Activated T-helper 17 cell treated with anti-CD3 and anti-CD28 coated beads, Interleukin-2, amount 50 U/mL, for 72 hours (primary cell): ENCODE data around the gene ABCA6. TPM values are rescaled to one million over a fixed set of nuclear protein-coding genes. Genes with fewer than 3 reads are reported as not detected.
"Not testable (repeated sequence)": the region's sequence is repeated elsewhere in the genome, so short reads cannot be mapped to it uniquely, and the experiment has no call there.

Experiments
- ATAC-seq: fragments of 150-1000 bp; cut with Tn5 transposase; replicated peaks from 2 replicates; pipeline ENCODE4 v1.10.0; 2021; ENCODE audit warnings: mild to moderate bottlenecking, moderate library complexity
- H3K27ac Mint-ChIP-seq: one replicate; pipeline ENCODE4 v1.8.0; 2022; ENCODE audit warnings: mixed read lengths
- H3K27me3 Mint-ChIP-seq: one replicate; pipeline ENCODE4 v1.8.0; 2022; ENCODE audit warnings: mixed read lengths
- H3K36me3 Mint-ChIP-seq: one replicate; pipeline ENCODE4 v1.8.0; 2022; ENCODE audit warnings: low read depth, mild to moderate bottlenecking, mixed read lengths
- H3K4me1 Mint-ChIP-seq: one replicate; pipeline ENCODE4 v1.8.0; 2022; ENCODE audit warnings: mixed read lengths
- H3K4me3 Mint-ChIP-seq: one replicate; pipeline ENCODE4 v1.8.0; 2022; ENCODE audit warnings: mild to moderate bottlenecking, mixed read lengths
- H3K9me3 Mint-ChIP-seq: one replicate; pipeline ENCODE4 v1.8.0; 2022; ENCODE audit warnings: mixed read lengths
- total RNA-seq, 2 donors: library from RNA; stranded (reverse); gene quantifications; one replicate each; pipeline ENCODE4 v1.2.3, GENCODE V29; 2022

The ABCA6 gene
- total RNA-seq, 2 donors from 2014 or later: 0.24 to 0.90 TPM

DNA sequence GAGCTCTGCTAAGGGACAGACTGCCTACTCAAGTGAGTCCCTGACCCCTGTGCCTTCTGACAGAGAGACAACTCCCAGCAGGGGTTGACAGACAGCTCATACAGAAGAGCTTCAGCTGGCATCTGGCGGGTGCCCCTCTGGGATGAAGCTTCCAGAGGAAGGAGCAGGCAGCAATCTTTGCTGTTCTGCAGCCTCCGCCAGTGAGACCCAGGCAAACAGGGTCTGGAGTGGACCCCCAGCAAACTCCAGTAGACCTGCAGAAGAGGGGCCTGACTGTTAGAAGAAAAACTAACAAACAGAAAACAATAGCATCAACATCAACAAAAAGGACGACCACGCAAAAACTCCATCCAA lies 70.5 kb downstream of the ABCA6 start:
- not testable (repeated sequence) for H3K27ac Mint-ChIP-seq, H3K36me3 Mint-ChIP-seq, ATAC-seq, H3K4me3 Mint-ChIP-seq, H3K4me1 Mint-ChIP-seq, H3K27me3 Mint-ChIP-seq
- H3K9me3 Mint-ChIP-seq: peaks cover 17% of the 10 kb centered on the region

DNA sequence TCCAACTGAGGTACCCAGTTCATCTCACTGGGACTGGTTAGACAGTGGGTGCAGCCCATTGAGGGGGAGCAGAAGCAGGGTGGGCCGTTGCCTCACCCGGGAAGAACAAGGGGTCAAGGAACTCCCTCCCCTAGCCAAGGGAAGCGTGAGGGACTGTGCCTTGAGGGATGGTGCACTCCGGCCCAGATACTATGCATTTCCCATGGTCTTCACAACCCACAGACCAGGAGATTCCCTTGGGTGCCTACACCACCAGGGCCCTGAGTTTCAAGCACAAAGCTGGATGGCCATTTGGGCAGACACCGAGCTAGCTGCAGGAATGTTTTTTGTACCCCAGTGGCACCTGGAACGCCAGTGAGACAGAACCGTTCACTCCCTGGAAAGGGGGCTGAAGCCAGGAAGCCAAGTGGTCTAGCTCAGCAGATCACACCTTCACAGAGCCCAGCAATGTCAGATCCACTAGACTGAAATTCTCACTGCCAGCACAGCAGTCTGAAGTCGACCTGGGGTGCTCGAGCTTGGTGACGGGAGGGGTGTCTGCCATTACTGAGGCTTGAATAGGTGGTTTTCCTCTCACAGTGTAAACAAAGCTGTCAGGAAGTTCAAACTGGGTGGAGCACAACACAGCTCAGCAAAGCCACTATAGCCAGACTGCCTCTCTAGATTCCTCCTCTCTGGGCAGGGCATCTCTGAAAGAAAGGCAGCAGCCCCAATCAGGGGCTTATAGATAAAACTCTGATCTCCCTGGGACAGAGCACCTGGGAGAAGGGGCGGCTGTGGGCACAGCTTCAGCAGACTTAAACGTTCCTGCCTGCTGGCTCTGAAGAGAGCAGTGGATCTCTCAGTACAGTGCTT lies 71.1 kb downstream of the ABCA6 start:
- peaks cover 17% of the 10 kb centered on the region for H3K9me3 Mint-ChIP-seq
- H3K4me3 Mint-ChIP-seq: peak overlapping the region; percentile 30
- not testable (repeated sequence) for H3K4me1 Mint-ChIP-seq, ATAC-seq, H3K36me3 Mint-ChIP-seq, H3K27me3 Mint-ChIP-seq, H3K27ac Mint-ChIP-seq

DNA sequence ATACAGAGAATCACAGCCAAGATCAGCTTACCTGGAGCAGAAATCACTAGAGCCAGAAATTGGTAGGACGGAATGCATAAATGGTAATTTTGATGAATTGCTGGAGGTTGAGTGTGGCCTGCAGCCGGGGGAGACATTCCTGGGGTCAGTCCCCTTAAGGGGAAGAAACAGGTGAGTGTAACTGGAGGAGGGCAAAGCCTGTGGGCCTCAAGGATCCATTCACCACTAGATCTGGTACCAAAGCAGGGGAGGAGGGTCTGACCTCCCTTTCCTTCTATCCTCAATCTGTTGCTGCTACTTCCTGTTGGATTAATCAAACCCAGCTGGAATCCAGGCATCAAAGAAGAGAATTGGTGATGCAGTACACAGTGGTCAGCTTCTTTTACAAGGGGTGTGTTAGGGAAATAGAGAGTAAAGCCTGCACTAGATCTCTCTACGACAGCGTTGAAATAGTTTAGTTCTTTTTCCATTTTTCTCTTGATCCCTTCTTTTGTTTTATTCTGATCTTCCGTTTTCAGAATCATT lies 72.4 kb downstream of the ABCA6 start:
- no peaks in the 10 kb centered on the region for H3K27me3 Mint-ChIP-seq
- ATAC-seq: no peak
- no peak overlapping the region for H3K27ac Mint-ChIP-seq
- H3K4me1 Mint-ChIP-seq: peaks cover 14% of the 10 kb centered on the region
- no peaks in the 10 kb centered on the region for H3K36me3 Mint-ChIP-seq
- peaks cover 20% of the 10 kb centered on the region for H3K9me3 Mint-ChIP-seq
- H3K4me3 Mint-ChIP-seq: no peak overlapping the region

DNA sequence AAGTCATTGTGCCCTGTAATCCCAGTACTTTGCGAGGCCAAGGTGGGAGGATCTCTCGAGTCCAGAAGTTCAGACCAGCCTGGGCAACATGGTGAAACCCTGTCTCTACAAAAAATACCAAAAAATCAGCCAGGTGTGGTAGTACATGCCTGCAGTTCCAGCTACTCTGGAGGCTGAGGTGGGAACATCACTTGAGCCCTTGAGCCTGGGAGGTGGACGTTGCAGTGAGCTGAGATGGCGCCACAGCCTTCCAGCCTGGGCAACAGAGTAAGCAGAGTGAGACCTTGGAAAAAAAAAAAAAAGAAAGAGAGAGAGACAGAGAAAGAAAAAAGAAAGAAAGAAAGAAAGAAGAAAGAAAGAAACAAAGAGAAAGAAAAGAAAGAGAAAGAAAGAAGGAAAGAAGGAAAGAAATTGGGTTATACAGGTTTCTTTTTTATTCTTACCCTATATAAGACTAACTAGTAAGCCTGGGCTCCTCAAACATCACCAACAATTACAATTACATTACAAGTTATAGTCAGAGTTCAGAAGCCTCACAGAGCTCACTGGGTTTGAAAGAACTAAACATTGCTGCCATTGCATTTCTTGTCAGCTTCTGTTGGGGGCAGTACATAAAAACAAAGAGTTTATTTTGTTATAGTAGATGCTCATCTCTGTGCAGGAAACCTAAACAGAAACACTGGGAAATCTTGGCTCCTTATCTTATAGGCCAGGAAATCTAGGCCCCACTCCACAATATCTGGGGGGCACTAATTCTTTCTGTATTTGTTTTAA lies 74.2 kb downstream of the ABCA6 start:
- Mint-ChIP-seq H3K27ac (no peak overlapping the region), H3K4me3 (no peak overlapping the region)
- ATAC-seq: no peak

DNA sequence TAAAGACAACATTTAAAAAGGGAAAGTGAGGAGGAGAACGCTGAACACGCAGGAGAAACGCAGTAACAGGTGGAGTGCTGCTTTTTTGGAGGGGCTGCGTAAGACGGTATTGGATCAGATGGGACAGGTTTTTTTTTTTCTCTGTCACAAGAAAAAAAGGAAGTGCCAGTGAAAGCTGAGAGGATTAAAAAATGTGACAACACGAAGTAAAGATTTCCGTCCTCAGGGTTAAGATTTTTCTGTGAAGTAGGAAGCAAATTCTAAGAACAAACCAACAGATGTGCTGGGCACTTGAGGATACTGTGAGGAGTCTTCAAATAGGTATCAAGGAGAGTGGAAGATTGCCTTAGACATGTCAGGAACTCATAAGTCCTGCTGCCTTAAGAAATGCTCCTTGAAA lies 75.2 kb downstream of the ABCA6 start:
- no peak for ATAC-seq
- Mint-ChIP-seq H3K27ac (no peak overlapping the region), H3K36me3 (no peaks in the 10 kb centered on the region), H3K27me3 (no peaks in the 10 kb centered on the region), H3K4me3 (peak overlapping the region; percentile 30), H3K4me1 (peaks cover 14% of the 10 kb centered on the region), H3K9me3 (peaks cover 5% of the 10 kb centered on the region)

More for the DNA sequence above, 74.2 kb downstream of the ABCA6 start:
- peaks cover 10% of the 10 kb centered on the region for H3K9me3 Mint-ChIP-seq
- no peaks in the 10 kb centered on the region for H3K27me3 Mint-ChIP-seq
- H3K36me3 Mint-ChIP-seq: no peaks in the 10 kb centered on the region
- H3K4me1 Mint-ChIP-seq: peaks cover 14% of the 10 kb centered on the region

DNA sequence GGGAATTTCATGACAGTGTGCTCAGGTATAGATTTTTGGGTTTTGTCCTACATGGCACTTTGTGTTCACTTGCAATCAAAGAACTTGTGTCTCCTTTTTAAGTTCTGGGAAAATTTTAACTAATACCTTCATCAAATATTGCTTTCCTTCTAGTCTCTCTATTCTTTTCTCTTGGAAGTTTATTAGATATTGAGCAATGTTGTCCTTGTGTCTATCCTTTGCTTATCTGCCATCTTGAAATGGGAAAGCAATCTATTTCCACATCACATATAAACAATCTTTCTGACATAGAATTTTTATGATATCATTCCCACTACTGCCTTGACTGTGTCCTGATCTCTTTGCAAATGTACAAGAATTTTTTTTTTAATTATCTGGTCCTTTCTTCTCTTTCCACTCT lies 76.6 kb downstream of the ABCA6 start:
- H3K27ac Mint-ChIP-seq: no peak overlapping the region
- no peaks in the 10 kb centered on the region for H3K27me3 Mint-ChIP-seq

DNA sequence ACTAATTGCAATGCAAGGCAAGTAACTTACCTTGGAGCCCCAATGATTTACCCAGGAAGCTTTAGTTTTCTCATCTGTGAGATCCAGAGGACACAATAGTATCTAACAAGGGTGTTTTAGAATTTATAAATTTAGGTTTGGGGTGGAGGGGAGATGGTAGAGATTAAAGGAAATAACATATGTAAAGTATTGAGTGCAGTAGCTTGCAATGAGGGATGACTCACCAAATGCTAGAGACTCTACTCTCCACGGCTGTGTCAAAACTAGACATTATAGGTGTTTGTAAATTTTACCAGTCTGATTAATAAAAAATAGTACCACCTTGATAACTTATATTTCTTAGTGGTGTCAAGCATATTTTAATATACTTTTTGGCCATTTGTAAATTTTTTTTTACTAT lies 77.2 kb downstream of the ABCA6 start:
- peaks cover 14% of the 10 kb centered on the region for H3K4me1 Mint-ChIP-seq
- no peak for ATAC-seq
- no peaks in the 10 kb centered on the region for H3K27me3 Mint-ChIP-seq
- no peak overlapping the region for H3K27ac Mint-ChIP-seq
- no peaks in the 10 kb centered on the region for H3K36me3 Mint-ChIP-seq
- no peak overlapping the region for H3K4me3 Mint-ChIP-seq
- peaks cover 5% of the 10 kb centered on the region for H3K9me3 Mint-ChIP-seq

More for the DNA sequence above, 76.6 kb downstream of the ABCA6 start:
- Mint-ChIP-seq H3K9me3 (peaks cover 5% of the 10 kb centered on the region), H3K36me3 (no peaks in the 10 kb centered on the region), H3K4me3 (no peak overlapping the region), H3K4me1 (peaks cover 14% of the 10 kb centered on the region)
- ATAC-seq: no peak

DNA sequence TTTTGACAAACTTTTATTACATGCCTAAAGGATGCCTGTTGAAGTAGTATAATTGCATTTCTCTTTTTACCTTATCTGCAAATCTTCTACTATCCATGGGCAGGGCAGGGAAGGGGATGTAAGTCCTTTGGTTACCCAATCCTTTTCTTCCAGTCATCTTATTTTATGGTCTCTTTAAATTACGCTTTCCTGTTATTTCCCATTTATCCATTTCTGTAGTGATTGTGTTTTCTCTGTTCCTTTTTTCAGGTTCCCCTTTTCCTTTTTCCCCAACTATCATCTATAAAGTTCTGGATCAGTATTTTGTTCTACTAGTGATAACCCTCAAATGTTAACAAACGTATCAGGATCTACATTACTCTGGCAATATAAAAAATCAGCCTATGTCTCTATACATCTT lies 77.7 kb downstream of the ABCA6 start:
- Mint-ChIP-seq H3K27me3 (peaks cover 3% of the 10 kb centered on the region), H3K4me3 (no peak overlapping the region), H3K27ac (no peak overlapping the region), H3K9me3 (peaks cover 7% of the 10 kb centered on the region), H3K4me1 (peaks cover 16% of the 10 kb centered on the region), H3K36me3 (no peaks in the 10 kb centered on the region)
- ATAC-seq: no peak

DNA sequence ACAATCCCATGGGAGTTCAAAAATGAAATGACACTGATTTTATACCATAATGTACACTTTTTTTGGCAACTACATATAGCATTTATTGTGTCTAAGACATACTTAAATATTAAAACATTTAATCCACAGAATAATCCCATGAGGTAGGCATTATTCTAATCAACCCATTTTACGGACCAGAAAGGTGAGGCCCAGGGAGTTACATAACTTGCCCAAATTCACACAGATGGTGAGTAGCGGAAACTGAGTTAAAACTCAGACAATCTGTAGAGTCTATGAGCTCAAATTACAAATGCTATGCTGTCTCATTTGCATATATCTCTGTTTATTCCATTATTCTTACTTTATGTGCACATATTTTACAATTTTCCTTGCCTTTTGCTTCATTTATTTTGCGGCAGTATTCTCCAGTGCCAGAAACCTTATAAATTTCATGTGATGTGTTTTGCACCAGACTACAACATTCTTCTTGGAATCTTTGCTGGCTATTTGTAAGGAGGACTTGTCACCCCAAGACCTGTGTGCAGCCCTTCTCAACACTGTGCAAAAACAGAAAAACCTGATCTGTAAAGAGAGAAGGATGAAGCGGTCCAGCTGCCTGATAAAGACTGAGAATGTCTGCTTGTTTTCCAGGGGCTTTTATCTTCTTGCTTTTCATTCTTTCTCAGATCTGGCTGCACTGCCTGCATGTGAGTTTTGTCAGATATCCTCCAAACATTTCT lies 78.7 kb downstream of the ABCA6 start:
- Mint-ChIP-seq H3K27me3 (peaks cover 5% of the 10 kb centered on the region), H3K4me3 (no peak overlapping the region)
- ATAC-seq: no peak

DNA sequence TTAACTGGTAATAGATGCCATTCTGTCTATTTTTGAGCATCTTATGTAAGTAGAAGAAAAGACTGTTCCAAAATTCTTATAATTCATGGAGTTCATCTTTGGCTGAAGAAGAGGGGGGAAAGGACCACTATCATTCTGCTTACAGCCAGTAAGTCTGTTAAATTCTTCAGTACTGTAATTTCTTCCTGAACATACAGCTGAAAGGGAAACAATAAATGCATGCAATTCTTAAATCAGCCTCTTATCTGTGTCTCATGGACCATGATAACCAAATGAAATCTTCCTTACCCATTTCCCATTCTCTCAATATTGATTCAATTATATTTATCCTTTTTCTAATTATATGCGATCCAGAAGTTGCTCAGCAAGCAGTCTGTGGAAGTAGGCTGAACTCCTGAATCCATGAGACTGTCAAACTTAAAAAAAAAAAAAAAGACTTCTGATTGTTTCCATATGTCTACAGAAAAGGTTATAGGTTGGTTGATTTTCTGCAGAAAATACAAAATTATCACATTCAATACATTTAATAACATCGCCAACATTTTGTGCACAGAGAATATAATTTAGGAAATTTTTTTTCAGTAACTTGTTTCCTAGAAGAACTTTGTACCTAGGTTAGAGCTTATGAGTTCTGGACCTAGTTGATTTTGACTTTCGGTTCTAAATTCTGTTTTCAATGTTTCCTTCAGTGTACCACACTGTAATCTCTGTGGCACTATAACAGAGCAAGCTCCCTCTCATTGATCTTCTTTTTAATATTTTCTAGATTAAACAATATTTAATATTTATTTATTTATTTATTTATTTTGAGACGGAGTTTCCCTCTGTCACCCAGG lies 79.8 kb downstream of the ABCA6 start:
- no peaks in the 10 kb centered on the region for H3K36me3 Mint-ChIP-seq
- peaks cover 12% of the 10 kb centered on the region for H3K9me3 Mint-ChIP-seq

More for the DNA sequence above, 78.7 kb downstream of the ABCA6 start:
- Mint-ChIP-seq H3K36me3 (no peaks in the 10 kb centered on the region), H3K27ac (no peak overlapping the region), H3K4me1 (peaks cover 19% of the 10 kb centered on the region), H3K9me3 (peaks cover 10% of the 10 kb centered on the region)

DNA sequence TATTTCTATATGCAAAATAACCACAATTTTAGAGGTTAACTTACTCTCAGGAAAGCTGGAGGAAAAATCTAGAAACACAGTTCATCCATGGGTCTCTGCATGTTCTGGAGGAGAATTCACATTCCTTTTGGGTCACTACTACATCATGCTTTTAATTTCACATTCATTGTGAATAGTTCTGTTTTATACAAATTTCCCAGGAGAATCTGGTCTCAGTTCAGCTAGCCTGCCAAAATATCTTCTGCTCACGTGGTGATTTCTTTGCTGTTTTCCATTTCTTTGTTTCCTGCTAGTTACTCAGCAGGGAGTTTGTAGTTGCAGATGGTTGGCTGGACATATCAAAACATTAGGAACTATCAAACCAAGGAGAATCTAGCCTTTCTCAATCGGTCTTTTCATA lies 80.9 kb downstream of the ABCA6 start, which contains the start of gene ABCA9:
TSS of gene ABCA9 (minus strand) at position 106 of the 400 bp plus-strand sequence. CDS start 9,801 bp downstream, outside the sequence.
- no peak within 1 kb of the TSS for H3K4me3 Mint-ChIP-seq
- peaks cover 22% of the 10 kb centered on the region for H3K9me3 Mint-ChIP-seq
- no peaks in the 10 kb centered on the region for H3K36me3 Mint-ChIP-seq
- H3K27me3 Mint-ChIP-seq: peaks cover 5% of the 10 kb centered on the region
- H3K4me1 Mint-ChIP-seq: peaks cover 13% of the 10 kb centered on the region
- no peak for ATAC-seq
- H3K27ac Mint-ChIP-seq: no peak within 1 kb of the TSS

More for the DNA sequence above, 79.8 kb downstream of the ABCA6 start:
- Mint-ChIP-seq H3K4me1 (peaks cover 19% of the 10 kb centered on the region), H3K27me3 (peaks cover 5% of the 10 kb centered on the region), H3K4me3 (no peak overlapping the region), H3K27ac (no peak overlapping the region)
- no peak for ATAC-seq

DNA sequence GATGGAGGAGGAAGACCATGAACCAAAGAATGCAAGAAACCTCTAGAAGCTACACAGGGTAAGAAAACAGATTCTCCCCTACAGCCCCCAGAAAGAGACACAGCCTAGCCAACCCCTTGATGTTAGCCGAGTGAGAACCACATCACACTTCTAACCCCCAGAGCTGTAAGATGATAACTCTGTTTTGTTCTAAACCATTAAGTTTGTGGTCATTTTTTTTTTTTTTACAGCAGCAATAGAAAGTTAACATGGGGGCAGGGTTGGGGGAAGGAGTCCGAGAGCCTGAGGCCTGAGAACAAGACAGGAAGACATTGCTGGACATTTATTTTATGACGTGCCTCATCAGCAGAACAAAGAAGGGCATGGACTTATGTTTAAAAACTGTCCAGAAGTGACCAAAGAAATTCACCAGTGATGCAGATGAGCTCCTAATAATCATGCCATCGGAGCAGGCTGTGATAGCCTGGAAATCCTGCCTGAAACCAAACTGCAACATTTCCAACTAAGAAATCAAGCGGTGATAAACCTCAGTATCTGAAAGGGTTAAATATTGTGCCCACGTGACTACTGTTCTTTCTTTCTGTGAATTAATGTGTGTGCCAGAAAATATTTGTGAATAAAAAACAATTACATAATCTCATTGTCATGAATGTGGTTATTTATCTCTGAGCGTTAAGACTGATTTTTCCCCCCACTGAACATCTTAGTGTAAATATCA lies 82.1 kb downstream of the ABCA6 start:
- Mint-ChIP-seq H3K4me3 (no peak overlapping the region), H3K4me1 (peaks cover 4% of the 10 kb centered on the region), H3K36me3 (no peaks in the 10 kb centered on the region), H3K27ac (no peak overlapping the region), H3K27me3 (peaks cover 5% of the 10 kb centered on the region), H3K9me3 (peaks cover 24% of the 10 kb centered on the region)
- ATAC-seq: no peak

DNA sequence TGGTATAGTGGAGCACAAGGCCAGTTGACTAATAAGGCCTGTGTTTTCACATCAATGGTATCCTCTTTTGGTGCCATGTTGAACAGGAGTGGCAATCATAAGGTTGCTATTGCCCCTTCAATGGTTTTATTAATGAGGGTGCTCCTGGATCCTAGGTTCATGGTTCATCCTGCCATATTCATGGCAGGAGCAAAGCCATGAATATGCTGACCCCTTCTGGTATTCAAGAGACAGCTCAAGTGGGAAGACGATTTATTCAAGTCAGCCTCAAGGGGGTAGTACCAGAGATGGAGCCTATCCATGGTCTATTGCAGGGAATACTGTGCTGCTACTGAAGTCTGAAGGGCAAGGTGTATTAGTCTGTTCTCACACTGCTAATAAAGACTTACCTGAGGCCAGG lies 83.5 kb downstream of the ABCA6 start:
- Mint-ChIP-seq H3K4me3 (no peak overlapping the region), H3K27ac (no peak overlapping the region), H3K4me1 (peaks cover 4% of the 10 kb centered on the region), H3K36me3 (no peaks in the 10 kb centered on the region), H3K9me3 (peaks cover 24% of the 10 kb centered on the region), H3K27me3 (peaks cover 5% of the 10 kb centered on the region)
- no peak for ATAC-seq
